H1 (cell line): Measurements from ENCODE around the gene ASIC2. TPM values are rescaled to one million over a fixed set of nuclear protein-coding genes. Genes with fewer than 3 reads are reported as not detected.

Experiments used
- CTCF ChIA-PET: fragments of 300-600 bp; sonication (Branson Sonifier 250); formaldehyde crosslinking; loops from one replicate; lab custom pipeline; 2021; ENCODE audit not compliant: partially characterized antibody; lab: Charles Lee
- POLR2A ChIA-PET: fragments of 300-600 bp; sonication (Branson Sonifier 250); formaldehyde crosslinking; loops from one replicate; lab custom pipeline; 2021; ENCODE audit warnings: inconsistent platforms; ENCODE audit not compliant: partially characterized antibody; lab: Charles Lee
- DNase-seq, 2 experiments: peaks; one replicate each; pipeline versions ENCODE4 v3.0.0 to v3.0.0-alpha.2; 2010 to 2022; ENCODE audit warnings: low spot score in 2 of 2, low read depth in 1 of 2, mixed read lengths in 1 of 2
- FAIRE-seq: peaks from 2 replicates; lab custom pipeline; 2011; peaks lifted over from hg19 to GRCh38; lab: Jason Lieb, UNC
- H2AFZ ChIP-seq: 2 replicates; pipeline ENCODE4 v1.8.1; 2012; ENCODE audit warnings: low read length, inconsistent platforms
- H2AK5ac ChIP-seq: 2 replicates; pipeline ENCODE4 v1.6.1; 2013; ENCODE audit warnings: low read depth, low read length
- H2BK120ac ChIP-seq: replicated peaks from 2 replicates; pipeline ENCODE3; 2013; ENCODE audit warnings: low read depth, low read length, inconsistent platforms
- H2BK12ac ChIP-seq: 2 replicates; pipeline ENCODE4 v1.6.1; 2013; ENCODE audit warnings: low read depth, low read length
- H2BK15ac ChIP-seq: 2 replicates; pipeline ENCODE4 v1.6.1; 2013; ENCODE audit warnings: low read length
- H2BK20ac ChIP-seq: 2 replicates; pipeline ENCODE4 v1.6.1; 2013; ENCODE audit warnings: low read length
- H2BK5ac ChIP-seq: 2 replicates; pipeline ENCODE4 v1.6.1; 2013; ENCODE audit warnings: low read depth, low read length
- H3K14ac ChIP-seq: 2 replicates; pipeline ENCODE4 v1.6.1; 2013; ENCODE audit warnings: inconsistent platforms; ENCODE audit not compliant: insufficient read length
- H3K18ac ChIP-seq: 2 replicates; pipeline ENCODE4 v1.6.1; 2013; ENCODE audit warnings: low read length; ENCODE audit errors: extremely low read depth
- H3K23ac ChIP-seq: 2 replicates; pipeline ENCODE4 v1.6.1; 2013; ENCODE audit warnings: inconsistent platforms; ENCODE audit not compliant: insufficient read length
- H3K23me2 ChIP-seq: 2 replicates; pipeline ENCODE4 v1.6.1; 2013; ENCODE audit warnings: low read depth, low read length
- H3K27ac ChIP-seq: 2 replicates; pipeline ENCODE4 v1.6.1; 2011; ENCODE audit warnings: low read depth, low read length, inconsistent platforms
- H3K27me3 ChIP-seq, 4 experiments: replicated peaks in 1 of 4; 1 replicate in 1 of 4; 2 replicates in 3 of 4; pipeline versions ENCODE4 v1.6.1 to v1.8.1; 2011 to 2013; ENCODE audit warnings: low read length in 3 of 4, mild to moderate bottlenecking in 3 of 4, inconsistent platforms in 2 of 4, mixed read lengths in 2 of 4, moderate library complexity in 1 of 4; ENCODE audit not compliant: control insufficient read depth in 3 of 4, insufficient read depth in 3 of 4; ENCODE audit errors: extremely low read depth in 1 of 4
- H3K36me3 ChIP-seq, 4 experiments: 2 replicates each; pipeline versions ENCODE4 v1.6.1 to v1.8.1; 2011 to 2013; ENCODE audit warnings: mild to moderate bottlenecking in 4 of 4, low read length in 3 of 4, moderate library complexity in 2 of 4, control low read depth in 1 of 4, inconsistent platforms in 1 of 4; ENCODE audit not compliant: insufficient read depth in 4 of 4, control insufficient read depth in 2 of 4
- H3K4ac ChIP-seq: replicated peaks from 2 replicates; pipeline ENCODE3; 2013; ENCODE audit warnings: low read length, low read depth, mixed read lengths, inconsistent platforms; ENCODE audit not compliant: insufficient read length
- H3K4me1 ChIP-seq, 4 experiments: replicated peaks in 1 of 4; 1 replicate in 1 of 4; 2 replicates in 3 of 4; pipeline versions ENCODE4 v1.6.1 to v1.8.1; 2011 to 2013; ENCODE audit warnings: low read length in 3 of 4, inconsistent platforms in 2 of 4, mixed read lengths in 1 of 4; ENCODE audit not compliant: insufficient read depth in 4 of 4, control insufficient read depth in 3 of 4
- H3K4me2 ChIP-seq, 2 experiments: 2 replicates each; pipeline versions ENCODE4 v1.6.1 to v1.8.1; 2011 to 2013; ENCODE audit warnings: low read depth in 2 of 2, low read length in 2 of 2, control low read depth in 1 of 2, inconsistent platforms in 1 of 2, mild to moderate bottlenecking in 1 of 2; ENCODE audit not compliant: insufficient read depth in 1 of 2
- H3K4me3 ChIP-seq, 4 experiments: fragments of 200-600, 300-600 bp in 1 of 4; sonication (generic), shearing (Covaris generic), sonication (Bioruptor Twin) in 1 of 4; 2 replicates each; pipeline versions ENCODE4 v1.5.1 to v1.8.1; 2011 to 2016; ENCODE audit warnings: low read length in 4 of 4, low read depth in 3 of 4, control low read depth in 2 of 4, inconsistent platforms in 2 of 4, mild to moderate bottlenecking in 2 of 4, mixed read lengths in 1 of 4, moderate library complexity in 1 of 4; ENCODE audit not compliant: insufficient read depth in 2 of 4; ENCODE audit errors: extremely low read depth in 1 of 4
- H3K56ac ChIP-seq: replicated peaks from 2 replicates; pipeline ENCODE3; 2013; ENCODE audit warnings: low read depth, mild to moderate bottlenecking, mixed read lengths, low read length, inconsistent platforms; ENCODE audit not compliant: insufficient read length
- H3K79me1 ChIP-seq: 2 replicates; pipeline ENCODE4 v1.6.1; 2013; ENCODE audit warnings: low read depth, low read length, control low read depth
- H3K79me2 ChIP-seq, 2 experiments: 2 replicates each; pipeline versions ENCODE4 v1.6.1 to v1.8.1; 2012 to 2013; ENCODE audit warnings: low read length in 2 of 2, mild to moderate bottlenecking in 2 of 2, inconsistent platforms in 1 of 2; ENCODE audit not compliant: insufficient read depth in 2 of 2, control insufficient read depth in 1 of 2
- H3K9ac ChIP-seq, 4 experiments: replicated peaks in 1 of 4; 1 replicate in 1 of 4; 2 replicates in 3 of 4; pipeline versions ENCODE4 v1.6.1 to v1.8.1; 2011 to 2013; ENCODE audit warnings: low read depth in 3 of 4, low read length in 3 of 4, control low read depth in 2 of 4, mild to moderate bottlenecking in 2 of 4, moderate library complexity in 2 of 4, inconsistent platforms in 1 of 4; ENCODE audit errors: extremely low read depth in 1 of 4
- H3K9me3 ChIP-seq, 2 experiments: 2 replicates each; pipeline versions ENCODE4 v1.6.1 to v1.8.1; 2012 to 2013; ENCODE audit warnings: mild to moderate bottlenecking in 2 of 2, moderate library complexity in 2 of 2, control low read depth in 1 of 2, inconsistent platforms in 1 of 2, low read depth in 1 of 2, low read length in 1 of 2, mixed read lengths in 1 of 2; ENCODE audit not compliant: insufficient read depth in 2 of 2
- H4K20me1 ChIP-seq, 2 experiments: replicated peaks in 1 of 2; 2 replicates each; pipeline versions ENCODE3 to v1.8.1; 2011 to 2013; ENCODE audit warnings: inconsistent platforms in 2 of 2, low read length in 2 of 2, mild to moderate bottlenecking in 1 of 2; ENCODE audit not compliant: insufficient read depth in 2 of 2, control insufficient read depth in 1 of 2
- H4K5ac ChIP-seq: 2 replicates; pipeline ENCODE4 v1.6.1; 2013; ENCODE audit warnings: low read length, low read depth, mixed read lengths, inconsistent platforms; ENCODE audit not compliant: insufficient read length
- H4K8ac ChIP-seq: 2 replicates; pipeline ENCODE4 v1.8.0; 2013; ENCODE audit warnings: mild to moderate bottlenecking, moderate library complexity, low read length, inconsistent platforms; ENCODE audit not compliant: insufficient read depth; ENCODE audit errors: extremely low read depth
- H4K91ac ChIP-seq: replicated peaks from 2 replicates; pipeline ENCODE3; 2013; ENCODE audit warnings: low read length, mixed read lengths, inconsistent platforms; ENCODE audit not compliant: insufficient read length
- GTF2F1 ChIP-seq: IDR thresholded peaks from 2 replicates; pipeline ENCODE4 v1.6.1; 2012; ENCODE audit warnings: low read depth, low read length, improper control_type of control experiment, borderline replicate concordance
- RAD21 ChIP-seq, 2 experiments: IDR thresholded peaks in 1 of 2; conservative IDR thresholded peaks in 1 of 2; 2 replicates each; pipeline ENCODE4 v1.6.1; 2011; ENCODE audit warnings: low read depth in 2 of 2, low read length in 2 of 2, improper control_type of control experiment in 1 of 2, inconsistent platforms in 1 of 2, mild to moderate bottlenecking in 1 of 2, moderate library complexity in 1 of 2
- RBBP5 ChIP-seq: IDR thresholded peaks from 2 replicates; pipeline ENCODE4 v1.7.1; 2012; ENCODE audit warnings: low read depth, mild to moderate bottlenecking, inconsistent platforms, low read length, moderate library complexity, borderline replicate concordance
- RFX5 ChIP-seq: IDR thresholded peaks from 2 replicates; pipeline ENCODE4 v1.6.1; 2011; ENCODE audit warnings: low read depth, low read length, improper control_type of control experiment, borderline replicate concordance
- SP2 ChIP-seq: IDR thresholded peaks from 2 replicates; pipeline ENCODE4 v1.6.1; 2012; ENCODE audit warnings: mild to moderate bottlenecking, low read length, inconsistent platforms
- TAF7 ChIP-seq: optimal IDR thresholded peaks from 2 replicates; pipeline ENCODE3; 2011; ENCODE audit warnings: low read depth, mild to moderate bottlenecking, inconsistent platforms, low read length, moderate library complexity, borderline replicate concordance
- USF2 ChIP-seq: IDR thresholded peaks from 2 replicates; pipeline ENCODE4 v1.6.1; 2011; ENCODE audit warnings: low read length, improper control_type of control experiment
- whole genome bisulfite sequencing, 2 experiments: shearing (Covaris generic) in 1 of 2; methylation state at CpG; one replicate each; pipeline versions ENCODE4 v1.1.6 to v1.1.7; 2013 to 2015; ENCODE audit warnings: low lambda C conversion rate in 2 of 2, mixed read lengths in 2 of 2, inconsistent platforms in 1 of 2, low coverage in 1 of 2, missing lambda C conversion rate in 1 of 2; ENCODE audit not compliant: insufficient replicate concordance in 2 of 2, insufficient coverage in 1 of 2, insufficient read length in 1 of 2; ENCODE audit errors: extremely low coverage in 1 of 2, missing lambda C conversion rate in 1 of 2; 5-methylcytosine and 5-hydroxymethylcytosine counted together
- polyA plus RNA-seq, 7 experiments: library from polyadenylated mRNA; depleted of rRNA in 3 of 7; stranded (reverse) in 5 of 7; unstranded in 2 of 7; fragments of >200 nt in 5 of 7; fragments of 200-250 nt in 2 of 7; gene quantifications; 1 replicate in 5 of 7; 2 replicates in 1 of 7; 4 replicates in 1 of 7; pipeline versions ENCODE4 v1.2.1 to v1.2.3, GENCODE V29; 2011 to 2013; ENCODE audit warnings: missing spikeins in 2 of 7, mixed read lengths in 2 of 7
- total RNA-seq: library from RNA; stranded (reverse); fragmentation: NEBNext Ultra II Directional; extraction: Animal tissue kit (Norgen Biotek cat#: 25700); gene quantifications from 2 replicates; pipeline ENCODE4 v1.2.1, GENCODE V29; 2021

ASIC2 gene
- total and polyA plus RNA-seq, 2 of the 8 experiments (the other 6 are each of a cell fraction or from before 2014, with no cell fraction given): 0.86 to 1.2 TPM

DNA sequence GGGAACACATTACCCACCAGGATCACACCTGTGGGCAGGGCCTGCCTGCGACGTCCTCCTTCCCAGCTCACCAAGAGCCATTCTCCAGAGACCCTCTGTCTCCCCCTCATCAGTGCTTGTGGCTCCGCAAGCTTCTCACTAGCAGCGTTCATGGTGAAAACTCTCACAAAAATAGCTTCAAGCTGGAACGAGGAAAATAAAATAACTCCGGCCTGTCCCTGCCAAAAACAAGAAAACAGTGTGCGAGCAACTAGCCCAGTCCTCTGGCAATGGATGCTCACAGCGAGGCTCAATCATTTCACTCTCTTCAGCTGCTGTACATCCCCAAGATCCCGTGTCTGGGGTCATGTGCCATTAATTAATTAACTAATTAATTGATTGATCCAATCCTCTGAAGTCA lies 283.5 kb downstream of the ASIC2 start:
- Histone ChIP-seq H3K9ac (no peak overlapping the region), H4K5ac (no peak overlapping the region), H3K27ac (no peak overlapping the region), H3K23ac (no peak overlapping the region), H4K20me1 (no peaks in the 10 kb centered on the region), H3K27me3 (no peaks in the 10 kb centered on the region), H4K91ac (no peak overlapping the region), H4K8ac (no peak overlapping the region), H3K4me1 (no peaks in the 10 kb centered on the region; a peak in 1 of 7 replicates), H2BK12ac (no peak overlapping the region), H3K4me3 (no peak overlapping the region), H3K18ac (no peak overlapping the region), H2BK15ac (no peak overlapping the region), H2BK20ac (no peak overlapping the region), H2AK5ac (no peak overlapping the region), H3K56ac (no peak overlapping the region), H3K23me2 (no peaks in the 10 kb centered on the region), H3K79me2 (no peaks in the 10 kb centered on the region), H3K9me3 (no peaks in the 10 kb centered on the region), H3K4ac (no peak overlapping the region), H3K4me2 (no peak overlapping the region), H3K14ac (no peak overlapping the region), H2BK120ac (no peak overlapping the region), H3K79me1 (no peaks in the 10 kb centered on the region), H3K36me3 (no peaks in the 10 kb centered on the region), H2AFZ (no peak overlapping the region), H2BK5ac (no peak overlapping the region)
- DNase-seq (no peak), FAIRE-seq (no peak)
- TF ChIP-seq SP2: no peak
- TF ChIP-seq GTF2F1: no peak
- TF ChIP-seq RBBP5: no peak
- TF ChIP-seq TAF7: no peak
- no peak for TF ChIP-seq RFX5
- no peak for TF ChIP-seq RAD21 (IDR thresholded peaks at IDR 0.05 in 1 of 2, conservative IDR thresholded peaks at IDR 0.05 in 1 of 2; ENCODE audit: low read depth in 2 of 2, low read length in 2 of 2)
- TF ChIP-seq USF2: no peak
- CTCF ChIA-PET: interaction anchor here (0.5 to 2.3 kb wide), 6 partner anchors 8 to 62 kb away, joined by 3 to 10 read pairs (median 4); no protein-coding TSS in a partner anchor
- POLR2A ChIA-PET: interaction anchor here (0.6 kb wide), 1 partner anchor 134 kb away, joined by 3 read pairs; no protein-coding TSS in a partner anchor
- WGBS, 2 experiments: 92% methylated on average over 9 of the region's 9 CpGs; no CpG with 5 or more reads in 1 of the 2 experiments
